Subcutaneous adipose tissue (tissue), 4 donors: ENCODE data around the gene TPSAB1. TPM values are rescaled to one million over a fixed set of nuclear protein-coding genes. Genes with fewer than 3 reads are reported as not detected.

ENCODE experiments used
- total RNA-seq, 4 donors: library from RNA; depleted of rRNA; stranded (reverse); fragments of >200 nt; gene quantifications; one replicate each; pipeline ENCODE4 v1.1.0, GENCODE V29; 2016

The TPSAB1 gene
- total RNA-seq, 4 donors from 2014 or later, result 31.8 to 116 (median 69.8) TPM

Other genes starting within 250 kb of the TPSAB1 start
- not detected for gene SSTR5, start 168.0 kb upstream of the TPSAB1 start, total RNA-seq
- gene C1QTNF8, start 144.5 kb upstream of the TPSAB1 start, total RNA-seq, result not detected
- gene CACNA1H, start 87.6 kb upstream of the TPSAB1 start, total RNA-seq, result 10 to 100 TPM in 1 of 4 donors, 1 to 10 TPM in 2, under 1 TPM in 1; 0.51 to 13.9 (median 3.1) TPM
- 1 to 10 TPM in 1 of 4 donors, not detected in 3; 2.4 TPM for gene TPSG1, start 15.4 kb upstream of the TPSAB1 start, total RNA-seq
- gene TPSB2, start 10.5 kb upstream of the TPSAB1 start, total RNA-seq, result 100 to 1,000 TPM in 1 of 4 donors, 10 to 100 TPM in 3; 32.8 to 163 (median 51.4) TPM
- gene TPSD1, start 15.4 kb downstream of the TPSAB1 start, total RNA-seq, result 10 to 100 TPM in 2 of 4 donors, 1 to 10 TPM in 1, not detected in 1; 6.6 to 14.3 (median 12.8) TPM
- gene UBE2I, start 68.9 kb downstream of the TPSAB1 start, total RNA-seq, result 100 to 1,000 TPM in 1 of 4 donors, 10 to 100 TPM in 3; 41.1 to 102 (median 55.9) TPM
- gene BAIAP3, start 92.9 kb downstream of the TPSAB1 start, total RNA-seq, result 1 to 10 TPM in 3 of 4 donors, under 1 TPM in 1; 0.98 to 8.5 (median 2.5) TPM
- gene TSR3, start 111.2 kb downstream of the TPSAB1 start, total RNA-seq, result 100 to 1,000 TPM in 1 of 4 donors, 10 to 100 TPM in 3; 41.6 to 147 (median 65.0) TPM
- 10 to 100 TPM; 38.8 to 78.4 (median 66.5) TPM for gene GNPTG, start 111.2 kb downstream of the TPSAB1 start, total RNA-seq
- gene UNKL, start 174.0 kb downstream of the TPSAB1 start, total RNA-seq, result 10 to 100 TPM; 14.3 to 49.2 (median 25.9) TPM
- 10 to 100 TPM in 2 of 4 donors, 1 to 10 TPM in 2; 3.4 to 16.4 (median 6.9) TPM for gene UQCC4, start 180.0 kb downstream of the TPSAB1 start, total RNA-seq
- not detected for gene PERCC1, start 190.4 kb downstream of the TPSAB1 start, total RNA-seq
- gene CCDC154, start 203.9 kb downstream of the TPSAB1 start, total RNA-seq, result under 1 TPM in 2 of 4 donors, not detected in 2; 0.22 to 0.38 TPM
- 10 to 100 TPM; 44.9 to 73.3 (median 56.6) TPM for gene CLCN7, start 234.3 kb downstream of the TPSAB1 start, total RNA-seq
- not detected for gene PTX4, start 248.2 kb downstream of the TPSAB1 start, total RNA-seq